Stimulated activated CD8-positive, alpha-beta memory T cell treated with anti-CD3 and anti-CD28 coated beads, Interleukin-12 subunit alpha, Interleukin-12 subunit beta, amount 100 ng/mL, for 24 hours (primary cell): ENCODE data around the gene UBA52.

Experiments
- DNase-seq: peaks from one replicate; pipeline ENCODE4 v3.0.0-alpha.2; 2020; ENCODE audit errors: extremely low read depth

The UBA52 gene

GRCh38 chr19:18608805-18609716 lies 37.4 kb downstream of the UBA52 start:
- DNase-seq, result no peak

- no peak for DNase-seq
Measured at GRCh38 chr19:18609717-18610051, 38.0 kb downstream of the UBA52 start.

GRCh38 chr19:18610245-18610555 lies 38.5 kb downstream of the UBA52 start:
- DNase-seq, result no peak

GRCh38 chr19:18610556-18611326 lies 39.1 kb downstream of the UBA52 start:
- DNase-seq, result no peak

GRCh38 chr19:18611327-18612050 lies 39.8 kb downstream of the UBA52 start:
- DNase-seq, result no peak

- no peak for DNase-seq
Measured at GRCh38 chr19:18612051-18612771, 40.6 kb downstream of the UBA52 start.

GRCh38 chr19:18612772-18613588 lies 41.3 kb downstream of the UBA52 start, which contains the start of gene TMEM59L:
TMEM59L (plus strand) TSS chr19:18612870; CDS start chr19:18612959, 89 bp downstream.
- DNase-seq, result no peak

- no peak for DNase-seq
Measured at GRCh38 chr19:18613589-18614234, 42.1 kb downstream of the UBA52 start.

GRCh38 chr19:18616023-18616422 lies 44.4 kb downstream of the UBA52 start:
- DNase-seq, result no peak

- no peak for DNase-seq
Measured at GRCh38 chr19:18617562-18617961, 45.9 kb downstream of the UBA52 start.

GRCh38 chr19:18618236-18618635 lies 46.6 kb downstream of the UBA52 start:
- no peak for DNase-seq

- no peak for DNase-seq
Measured at GRCh38 chr19:18620311-18620710, 48.7 kb downstream of the UBA52 start.

- no peak for DNase-seq
Measured at GRCh38 chr19:18620902-18621301, 49.2 kb downstream of the UBA52 start.

- DNase-seq, result no peak
Measured at GRCh38 chr19:18626906-18627305, 55.2 kb downstream of the UBA52 start.
